Glutamatergic neuron (in vitro differentiated cells): ENCODE measurements around the gene PPP6R3. TPM values are rescaled to one million over a fixed set of nuclear protein-coding genes. Genes with fewer than 3 reads are reported as not detected.

ENCODE experiments used
- DNase-seq: peaks from one replicate; pipeline ENCODE4 v3.0.0; 2022
- H3K27ac Mint-ChIP-seq: one replicate; pipeline ENCODE4 v1.8.0; 2020; ENCODE audit warnings: mild to moderate bottlenecking, mixed read lengths, inconsistent platforms; ENCODE audit not compliant: unreplicated experiment
- H3K27me3 Mint-ChIP-seq: one replicate; pipeline ENCODE4 v1.8.0; 2020; ENCODE audit warnings: mild to moderate bottlenecking, moderate library complexity, mixed read lengths, inconsistent platforms; ENCODE audit not compliant: unreplicated experiment
- H3K36me3 Mint-ChIP-seq: one replicate; pipeline ENCODE4 v1.8.0; 2020; ENCODE audit warnings: mild to moderate bottlenecking, mixed read lengths, inconsistent platforms; ENCODE audit not compliant: unreplicated experiment
- H3K4me1 Mint-ChIP-seq: one replicate; pipeline ENCODE4 v1.8.0; 2020; ENCODE audit warnings: mild to moderate bottlenecking, low read depth, mixed read lengths, inconsistent platforms; ENCODE audit not compliant: unreplicated experiment
- H3K4me3 Mint-ChIP-seq: one replicate; pipeline ENCODE4 v1.8.0; 2020; ENCODE audit warnings: mild to moderate bottlenecking, mixed read lengths, inconsistent platforms; ENCODE audit not compliant: unreplicated experiment
- H3K9me3 Mint-ChIP-seq: one replicate; pipeline ENCODE4 v1.8.0; 2020; ENCODE audit warnings: mild to moderate bottlenecking, moderate library complexity, mixed read lengths, inconsistent platforms; ENCODE audit not compliant: unreplicated experiment
- total RNA-seq: library from RNA; stranded (reverse); fragmentation: NEBNext Ultra II Directional; extraction: Animal tissue kit (Norgen Biotek cat#: 25700); gene quantifications from one replicate; pipeline ENCODE4 v1.2.1, GENCODE V29; 2021; ENCODE audit not compliant: unreplicated experiment
- TF ChIP-seq, protein P1 (sequence below): fragments of 200-600 bp; sonication (generic); IDR thresholded peaks from one replicate; pipeline ENCODE4 v1.5.0; 2021; ENCODE audit not compliant: partially characterized antibody, unreplicated experiment

Gene PPP6R3
- total RNA-seq, 1 donor from 2014 or later = 312 TPM

- Mint-ChIP-seq H3K4me3 (no peak overlapping the region), H3K27me3 (peaks cover 4% of the 10 kb centered on the region), H3K27ac (no peak overlapping the region), H3K9me3 (peaks cover 5% of the 10 kb centered on the region), H3K36me3 (peaks cover 18% of the 10 kb centered on the region), H3K4me1 (peaks cover 7% of the 10 kb centered on the region)
- DNase-seq = peak; percentile 6
- TF ChIP-seq, protein P1, sequence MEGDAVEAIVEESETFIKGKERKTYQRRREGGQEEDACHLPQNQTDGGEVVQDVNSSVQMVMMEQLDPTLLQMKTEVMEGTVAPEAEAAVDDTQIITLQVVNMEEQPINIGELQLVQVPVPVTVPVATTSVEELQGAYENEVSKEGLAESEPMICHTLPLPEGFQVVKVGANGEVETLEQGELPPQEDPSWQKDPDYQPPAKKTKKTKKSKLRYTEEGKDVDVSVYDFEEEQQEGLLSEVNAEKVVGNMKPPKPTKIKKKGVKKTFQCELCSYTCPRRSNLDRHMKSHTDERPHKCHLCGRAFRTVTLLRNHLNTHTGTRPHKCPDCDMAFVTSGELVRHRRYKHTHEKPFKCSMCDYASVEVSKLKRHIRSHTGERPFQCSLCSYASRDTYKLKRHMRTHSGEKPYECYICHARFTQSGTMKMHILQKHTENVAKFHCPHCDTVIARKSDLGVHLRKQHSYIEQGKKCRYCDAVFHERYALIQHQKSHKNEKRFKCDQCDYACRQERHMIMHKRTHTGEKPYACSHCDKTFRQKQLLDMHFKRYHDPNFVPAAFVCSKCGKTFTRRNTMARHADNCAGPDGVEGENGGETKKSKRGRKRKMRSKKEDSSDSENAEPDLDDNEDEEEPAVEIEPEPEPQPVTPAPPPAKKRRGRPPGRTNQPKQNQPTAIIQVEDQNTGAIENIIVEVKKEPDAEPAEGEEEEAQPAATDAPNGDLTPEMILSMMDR = no peak
Measured at GRCh38 chr11:68657021-68657780, 196.6 kb downstream of the PPP6R3 start.

- Mint-ChIP-seq H3K36me3 (peaks cover 21% of the 10 kb centered on the region), H3K27me3 (peaks cover 4% of the 10 kb centered on the region), H3K4me1 (peaks cover 7% of the 10 kb centered on the region), H3K9me3 (peaks cover 5% of the 10 kb centered on the region), H3K27ac (no peak overlapping the region), H3K4me3 (no peak overlapping the region)
- no peak for DNase-seq
- TF ChIP-seq, protein P1 = no peak
Measured at GRCh38 chr11:68658097-68658496, 197.5 kb downstream of the PPP6R3 start.

DNA sequence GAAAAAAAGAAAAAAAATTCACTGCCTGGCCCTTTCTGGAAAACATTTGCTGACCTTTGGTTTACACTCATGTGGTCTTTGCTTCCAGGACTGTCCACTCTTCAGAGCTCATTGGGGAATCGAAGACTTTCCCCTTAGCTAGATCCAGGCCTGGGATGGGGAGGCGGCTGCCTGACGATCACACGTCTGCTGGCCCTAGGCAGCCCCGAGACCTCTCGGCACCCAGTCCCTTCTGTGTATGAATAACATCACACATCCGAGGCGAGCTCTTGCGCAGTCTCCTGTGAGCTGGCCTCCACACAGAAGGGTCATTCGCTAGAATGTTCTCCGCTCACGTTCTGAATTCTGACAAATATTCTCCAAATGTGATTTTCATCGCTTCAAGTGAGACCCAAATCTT is 198.1 kb downstream of the PPP6R3 start:
- TF ChIP-seq, protein P1 = no peak
- no peak overlapping the region for H3K27ac Mint-ChIP-seq
- no peak overlapping the region for H3K4me3 Mint-ChIP-seq
- H3K36me3 Mint-ChIP-seq = peaks cover 21% of the 10 kb centered on the region
- peaks cover 5% of the 10 kb centered on the region for H3K9me3 Mint-ChIP-seq
- peaks cover 4% of the 10 kb centered on the region for H3K27me3 Mint-ChIP-seq
- DNase-seq = peak; percentile 11
- H3K4me1 Mint-ChIP-seq = peaks cover 7% of the 10 kb centered on the region

DNA sequence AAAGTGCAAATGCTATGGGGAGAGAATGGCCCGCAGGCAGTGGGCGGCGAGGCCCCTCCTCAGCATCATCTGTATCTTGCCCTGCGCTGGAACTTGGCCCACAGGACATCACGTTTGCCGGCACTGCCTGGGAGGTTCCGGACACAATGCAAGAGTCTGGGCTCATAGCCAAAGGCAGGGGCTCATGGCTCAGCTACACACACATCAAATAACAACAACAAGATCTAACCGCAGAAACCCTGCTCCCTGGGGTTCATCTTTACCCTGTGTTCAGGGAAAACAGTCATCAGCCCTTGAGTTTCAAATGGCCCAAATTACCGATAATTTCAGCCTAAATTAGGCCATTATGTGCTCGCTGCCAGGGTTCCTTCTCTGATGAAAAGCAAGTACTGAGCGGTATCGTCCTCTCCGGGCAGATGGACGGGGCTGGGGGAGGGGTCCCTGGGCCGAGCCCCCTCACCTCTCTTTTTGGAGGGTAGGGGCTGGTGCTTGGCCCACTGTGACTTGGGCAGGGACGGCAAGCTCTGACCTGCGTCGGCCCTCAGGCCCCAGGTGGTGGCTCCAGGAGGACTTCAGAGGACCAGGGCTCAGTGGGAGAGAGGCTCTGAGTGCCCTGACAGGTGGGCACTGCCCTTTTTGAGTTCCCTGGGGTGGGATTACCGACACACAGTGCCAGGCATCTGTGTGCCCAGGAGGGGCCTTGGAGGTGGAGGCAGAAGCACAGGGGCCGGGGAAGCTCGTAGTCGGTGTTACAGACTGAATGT is 198.8 kb downstream of the PPP6R3 start:
- Mint-ChIP-seq H3K4me1 (peaks cover 7% of the 10 kb centered on the region), H3K4me3 (no peak overlapping the region), H3K9me3 (peaks cover 5% of the 10 kb centered on the region), H3K36me3 (peaks cover 21% of the 10 kb centered on the region), H3K27me3 (peaks cover 4% of the 10 kb centered on the region), H3K27ac (no peak overlapping the region)
- TF ChIP-seq, protein P1 = no peak
- peak; percentile 15 for DNase-seq
